CD4-positive, alpha-beta T cell treated with Interferon alpha-2 for 1 hour (primary cell): Measurements from ENCODE around the gene ASPG.

Source experiments
- DNase-seq, 2 donors: peaks; one replicate each; pipeline ENCODE4 v3.0.0-alpha.2; 2020 to 2022

ASPG gene

DNA sequence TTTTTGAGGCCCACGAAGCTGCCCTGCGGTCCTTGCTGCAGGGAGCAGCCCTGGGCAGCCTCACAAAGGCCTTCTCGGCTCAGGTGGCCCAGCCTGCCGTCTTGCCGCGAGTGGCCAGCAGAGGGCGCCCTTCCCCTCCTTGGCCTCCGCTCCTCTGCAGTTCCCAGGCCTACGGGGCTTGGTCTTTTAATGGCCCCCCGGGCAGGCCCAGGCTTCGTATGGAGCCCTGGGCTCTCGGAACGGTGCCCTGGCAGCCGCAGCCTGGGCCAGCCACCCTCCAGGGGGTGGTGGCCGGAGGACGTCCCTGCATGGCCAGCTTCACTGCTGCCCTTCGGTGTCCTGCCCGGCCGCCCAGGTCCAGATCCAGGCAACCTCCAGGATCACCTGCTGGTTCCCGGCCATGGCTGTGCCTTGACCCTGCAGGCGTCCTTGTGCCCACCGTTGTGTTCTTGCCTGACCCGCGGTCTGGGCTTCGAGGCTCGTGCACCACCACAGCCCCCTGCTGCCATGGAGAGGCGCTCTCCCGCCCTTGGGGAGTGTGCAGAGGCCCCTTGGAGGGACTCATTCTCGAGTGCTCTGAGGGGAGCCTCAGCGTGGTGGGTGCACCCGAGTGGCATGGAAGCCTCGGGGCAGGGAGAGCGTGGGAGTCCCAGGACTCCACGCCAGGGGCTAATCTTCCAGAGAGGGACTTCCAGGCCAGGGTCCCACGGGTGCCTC, 9.4 kb downstream of the ASPG start:
- DNase-seq, result peak; percentile 44 to 68

DNA sequence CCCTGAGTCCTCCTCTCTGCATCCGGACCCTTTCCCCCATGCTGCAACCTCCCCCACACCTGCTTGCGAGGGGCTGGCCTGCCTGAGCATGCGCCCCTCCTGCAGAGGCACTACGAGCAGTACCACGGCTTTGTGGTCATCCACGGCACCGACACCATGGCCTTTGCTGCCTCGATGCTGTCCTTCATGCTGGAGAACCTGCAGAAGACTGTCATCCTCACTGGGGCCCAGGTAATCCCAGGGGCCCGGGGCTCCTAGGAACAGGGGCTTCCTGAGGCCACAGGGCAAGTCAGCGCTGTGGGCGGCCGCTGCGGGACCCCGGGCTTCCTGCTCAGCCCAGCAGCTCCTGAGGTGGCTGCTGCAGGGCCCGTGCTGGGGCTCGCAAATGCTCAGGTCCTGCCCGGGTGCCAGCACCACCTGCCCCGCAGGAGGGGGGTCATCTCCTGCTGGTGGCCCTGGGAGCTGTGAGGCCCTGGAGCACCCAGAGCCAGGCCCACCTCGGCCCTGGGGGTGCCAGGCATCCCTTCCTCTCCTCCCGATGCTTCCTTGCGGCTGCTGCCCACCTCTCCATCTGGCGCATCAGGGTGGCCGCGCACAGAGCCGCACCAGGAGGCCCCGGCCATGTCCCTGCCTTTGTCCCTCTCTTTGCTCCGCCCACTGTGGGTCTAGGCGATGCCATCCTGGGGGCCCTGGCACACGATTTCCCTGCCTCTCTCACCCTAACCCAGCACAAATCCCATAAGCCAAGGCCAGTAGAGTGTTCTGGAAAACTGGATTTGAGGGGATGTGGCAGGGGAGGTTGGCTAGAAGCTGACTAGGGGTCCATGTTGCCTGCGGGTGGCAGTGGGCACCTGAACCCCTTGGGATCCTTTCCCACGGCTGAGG, 10.2 kb downstream of the ASPG start:
- DNase-seq, result no peak

DNA sequence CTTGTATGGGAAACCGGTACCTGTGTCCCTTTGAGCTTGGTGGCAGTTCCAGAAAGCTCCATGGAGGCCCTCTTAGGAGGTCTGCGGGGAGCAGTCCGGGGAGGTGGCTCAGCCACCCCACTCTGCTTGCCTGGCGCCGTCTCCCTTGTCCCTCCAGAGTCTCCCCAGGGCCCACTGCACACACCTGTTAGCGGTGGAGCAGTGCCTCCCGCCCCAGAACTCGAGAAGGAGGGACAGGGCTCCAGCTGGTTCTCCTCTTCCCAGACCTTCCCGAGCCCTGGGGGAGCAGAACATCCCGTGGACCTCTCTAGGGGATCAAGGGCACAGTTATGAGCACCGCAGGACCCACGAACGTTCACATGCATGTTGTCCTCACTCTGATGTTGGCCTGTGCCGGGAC, 10.8 kb downstream of the ASPG start:
- DNase-seq, result no peak

DNA sequence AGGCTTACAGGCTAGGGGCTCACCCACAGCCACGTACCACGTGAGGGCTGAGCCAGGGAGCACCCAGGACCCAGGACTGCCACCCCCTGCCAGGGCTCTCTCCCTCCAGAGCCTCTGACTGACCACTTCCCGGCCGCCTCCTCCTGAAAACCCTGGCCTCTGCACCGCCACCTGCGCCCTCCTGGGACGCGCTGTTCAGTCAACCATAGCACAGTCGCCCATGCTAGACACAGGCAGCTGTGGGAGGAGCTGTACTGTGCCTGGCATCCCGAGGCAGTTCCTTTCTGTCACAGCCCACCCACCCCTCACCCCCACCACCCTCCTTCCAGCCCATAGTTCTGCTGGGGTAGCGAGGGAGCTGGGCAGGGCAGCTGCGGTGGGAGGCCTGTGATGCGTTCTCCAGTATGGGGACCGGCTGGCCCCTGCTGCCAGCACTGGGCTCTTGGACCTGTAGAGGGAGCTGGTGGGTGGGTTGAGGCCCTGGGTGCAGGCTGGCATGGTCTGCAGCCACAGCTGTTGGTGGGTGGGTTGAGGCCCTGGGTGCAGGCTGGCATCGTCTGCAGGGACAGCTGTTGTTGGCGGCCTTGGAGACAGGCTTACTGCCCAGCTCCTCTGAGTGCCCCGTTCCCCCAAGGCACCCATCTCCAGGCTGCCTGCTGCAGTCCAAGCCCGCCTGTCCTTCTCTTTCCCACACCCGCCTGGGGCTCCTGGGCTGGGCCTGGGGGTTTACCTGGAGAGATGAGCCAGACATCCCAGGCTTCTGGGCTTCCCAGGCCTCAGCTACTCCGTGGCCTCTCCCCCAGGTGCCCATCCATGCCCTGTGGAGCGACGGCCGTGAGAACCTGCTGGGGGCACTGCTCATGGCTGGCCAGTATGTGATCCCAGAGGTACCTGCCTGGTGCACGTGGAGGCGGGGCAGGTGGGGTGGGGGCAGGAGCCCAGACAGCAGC, 11.5 kb downstream of the ASPG start:
- no peak for DNase-seq

DNA sequence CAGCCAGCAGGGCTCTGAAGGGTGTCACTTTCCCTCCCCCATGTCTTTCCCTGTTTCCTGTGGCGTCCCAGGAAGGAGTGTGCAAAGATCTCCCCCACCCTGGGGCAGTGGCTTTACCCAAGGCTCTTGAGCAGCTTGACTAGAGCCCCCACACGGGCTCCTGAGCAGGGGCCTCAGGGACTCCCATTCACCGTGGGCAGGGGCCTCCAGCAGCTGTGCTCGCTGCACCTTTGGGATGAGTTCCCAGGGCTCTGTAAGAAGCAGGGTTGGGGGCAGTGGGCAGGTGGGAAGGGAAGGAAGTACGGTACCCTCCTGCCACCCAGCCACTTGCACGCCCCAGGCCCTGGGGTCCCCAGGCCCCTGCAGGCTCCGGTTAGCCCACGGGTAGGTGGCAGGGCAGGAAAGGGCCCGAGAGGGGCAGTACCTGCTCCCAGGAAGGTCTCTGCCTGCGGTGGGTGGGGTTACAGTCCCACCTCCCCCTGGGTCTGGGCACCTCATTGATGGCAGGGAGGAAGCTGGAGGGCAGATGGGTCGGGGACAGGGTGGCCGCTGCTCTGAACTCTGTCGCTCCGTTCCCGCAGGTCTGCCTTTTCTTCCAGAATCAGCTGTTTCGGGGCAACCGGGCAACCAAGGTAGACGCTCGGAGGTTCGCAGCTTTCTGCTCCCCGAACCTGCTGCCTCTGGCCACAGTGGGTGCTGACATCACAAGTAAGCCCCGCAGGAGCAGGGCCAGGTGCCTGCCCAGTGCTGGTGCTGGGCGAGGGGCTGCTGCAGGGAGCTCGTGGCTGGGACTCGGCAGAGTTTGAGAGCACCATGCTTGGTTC, 13.0 kb downstream of the ASPG start:
- no peak for DNase-seq

DNA sequence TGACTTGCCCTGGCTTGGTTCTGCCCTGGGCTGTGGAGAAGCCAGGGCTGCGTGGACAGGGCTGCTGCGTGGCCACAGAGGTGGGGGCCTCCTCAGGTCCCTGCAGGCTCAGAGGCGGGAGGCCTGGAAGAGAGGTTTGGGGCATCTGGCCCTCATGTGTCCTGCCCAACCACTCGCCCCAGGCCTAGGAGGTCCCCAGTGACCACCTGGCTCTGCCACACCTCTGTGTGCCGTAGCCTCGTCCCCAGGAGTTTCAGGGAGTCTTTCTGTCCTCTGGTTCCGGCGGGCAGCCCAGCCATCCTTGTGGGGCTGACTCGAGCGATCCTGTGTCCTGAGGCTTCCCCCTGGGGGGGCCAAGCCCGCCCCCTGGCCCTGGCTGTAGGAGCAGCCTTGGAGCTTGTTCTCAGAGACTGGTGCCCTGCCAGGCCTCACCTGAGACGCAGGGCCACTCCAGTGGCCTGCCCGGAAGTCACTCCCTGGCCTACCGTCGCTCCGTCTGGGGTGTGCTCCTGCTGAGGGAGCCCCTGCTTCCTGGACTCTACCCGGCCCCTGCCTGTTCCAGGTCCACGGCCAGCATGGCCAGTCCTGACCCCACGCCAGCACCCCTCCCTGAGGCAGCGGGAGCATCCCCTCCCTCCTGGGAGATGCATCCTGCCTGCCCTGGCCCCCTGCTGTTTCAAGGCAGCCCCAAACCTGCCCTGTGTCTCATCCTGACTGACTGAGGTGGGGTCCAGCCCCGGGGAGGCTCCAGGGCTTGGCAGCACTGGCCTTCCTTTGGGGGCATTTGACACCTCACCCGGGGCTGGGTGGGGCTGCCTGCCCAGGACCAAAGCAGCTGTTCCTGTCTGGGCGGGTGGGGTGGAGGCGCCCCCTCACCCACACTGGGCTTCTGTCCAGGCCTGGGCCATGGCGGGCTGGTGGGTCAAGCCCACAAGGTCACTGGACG, 13.9 kb downstream of the ASPG start:
- no peak for DNase-seq

DNA sequence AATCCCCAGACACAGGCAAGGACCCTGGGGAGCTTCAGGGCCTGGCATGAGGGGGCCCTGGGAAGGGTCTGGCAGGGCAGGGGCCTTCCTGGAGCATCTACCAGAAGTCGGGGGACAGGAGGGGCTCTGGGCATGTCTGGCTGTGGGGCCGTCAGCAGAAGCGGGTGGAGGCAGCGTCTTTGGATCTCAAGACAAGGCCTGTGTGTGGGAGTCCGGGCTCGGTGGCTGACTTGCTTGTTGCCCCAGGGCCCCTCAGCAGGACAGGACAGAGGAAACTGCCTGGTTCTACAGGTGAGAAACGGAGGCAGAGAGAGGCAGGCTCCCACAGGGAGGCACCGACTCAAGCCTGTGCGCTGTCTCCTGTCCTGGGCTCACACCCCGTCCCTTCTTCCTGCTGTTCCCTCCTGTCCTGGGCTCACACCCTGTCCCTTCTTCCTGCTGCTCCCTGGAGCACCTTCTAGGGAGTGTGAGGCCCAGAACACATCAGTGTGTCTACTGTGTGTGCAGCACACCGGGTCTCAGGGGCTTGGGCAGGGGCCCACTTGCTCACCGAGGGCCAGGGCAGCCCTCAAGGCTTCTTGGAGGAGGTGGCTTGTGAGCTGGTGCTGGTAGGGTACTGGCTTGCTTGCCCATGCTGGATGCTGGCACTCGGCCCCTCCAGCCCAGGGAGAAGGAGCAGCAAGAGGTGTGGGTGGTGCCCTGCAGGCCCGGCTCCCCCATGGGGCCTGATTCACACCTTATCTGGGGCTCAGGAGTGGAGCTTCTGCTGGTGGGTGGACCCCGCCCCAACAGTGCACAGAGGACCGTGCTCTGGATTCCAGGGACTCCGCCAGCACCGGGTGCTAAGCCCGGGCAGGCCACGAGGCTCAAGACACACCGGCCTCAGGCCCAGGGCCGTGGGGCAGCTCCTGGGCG, 14.9 kb downstream of the ASPG start:
- DNase-seq, result no peak

DNA sequence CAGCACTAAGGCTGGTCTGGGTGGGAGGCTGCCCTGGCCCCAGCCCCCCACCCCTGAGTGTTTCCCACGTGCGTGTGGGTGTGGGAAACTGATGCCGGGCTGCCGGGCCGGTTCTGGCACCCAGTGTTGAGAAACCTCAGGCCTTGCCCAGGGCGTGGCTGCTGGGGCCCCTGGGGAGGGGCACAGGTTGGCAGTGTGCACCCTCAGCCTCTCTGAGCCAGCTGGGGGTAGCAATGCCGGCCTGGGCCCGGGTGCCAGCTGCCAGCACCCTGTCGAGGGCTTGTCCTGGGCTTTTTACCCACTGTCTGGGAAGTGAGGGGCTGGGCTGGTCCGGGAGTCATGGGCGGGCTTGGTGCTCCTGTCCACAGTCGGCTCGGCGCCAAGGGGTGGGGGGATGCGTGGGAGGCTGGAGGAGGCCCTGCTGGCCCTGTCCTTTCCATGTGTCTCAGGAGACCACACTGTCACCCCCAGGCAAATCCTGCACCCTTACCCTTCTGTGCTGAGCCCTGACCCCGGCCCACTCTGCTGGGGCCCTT, 15.7 kb downstream of the ASPG start:
- no peak for DNase-seq

DNA sequence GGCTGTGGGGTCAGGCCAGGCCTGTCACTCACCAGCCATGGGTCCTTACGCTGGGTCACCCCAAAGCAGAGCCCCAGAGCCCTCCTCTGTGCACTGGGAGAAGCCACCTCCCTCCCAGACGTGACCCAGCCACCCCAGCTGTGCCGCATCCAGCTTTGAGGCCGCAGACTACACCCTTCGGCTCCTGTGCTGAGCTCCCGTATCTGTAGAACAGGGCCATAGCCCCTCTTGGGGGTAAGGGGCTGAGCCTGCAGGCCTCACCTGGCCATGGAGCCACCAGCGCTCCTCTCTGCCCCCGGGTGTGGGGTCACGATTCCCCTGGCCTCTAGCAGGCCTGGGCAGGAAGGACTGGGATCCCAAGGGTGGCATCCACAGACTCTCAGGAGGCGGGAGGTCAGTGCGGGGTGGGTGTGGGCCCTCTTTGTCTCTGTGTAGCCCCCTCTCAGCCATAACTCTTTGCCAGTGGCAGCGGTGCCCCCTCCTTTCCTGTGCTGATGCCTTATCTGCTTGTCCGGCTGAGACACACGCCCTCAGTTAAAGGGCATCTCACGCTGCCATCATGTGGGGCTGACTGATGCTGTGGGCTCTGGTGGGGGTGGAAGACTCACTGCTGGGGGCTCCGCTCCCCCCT, 16.3 kb downstream of the ASPG start:
- DNase-seq, result no peak

DNA sequence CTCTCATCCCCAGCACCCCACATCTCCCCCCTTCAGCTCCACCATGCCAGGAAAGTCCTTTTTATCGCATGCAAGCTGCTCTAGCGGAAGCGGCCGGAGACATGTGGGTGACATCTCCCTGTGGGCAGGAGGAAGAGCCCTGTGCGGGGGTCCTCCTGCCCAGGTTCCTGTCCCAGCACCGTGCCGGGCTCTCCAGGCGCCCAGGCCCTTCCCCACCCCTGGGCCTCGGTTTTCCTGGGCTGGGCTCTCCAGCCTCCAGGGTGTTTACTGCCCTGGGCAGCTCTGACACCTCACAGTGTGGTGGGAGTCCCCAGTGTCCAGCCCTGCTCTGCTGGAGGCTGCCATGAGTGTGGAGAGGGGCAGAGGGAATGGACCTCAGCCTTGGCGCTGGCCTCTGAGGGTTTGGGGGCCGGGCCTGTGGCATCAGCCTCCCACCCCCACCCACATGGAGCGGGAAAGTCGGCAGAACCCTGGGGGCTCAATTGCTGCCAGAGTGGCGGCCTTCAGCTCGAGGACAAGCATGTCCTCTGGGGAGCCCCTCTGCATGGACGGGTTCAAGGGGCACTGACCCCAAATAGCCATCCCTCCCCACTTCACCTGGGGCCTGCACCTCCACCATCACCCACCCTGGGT, 16.9 kb downstream of the ASPG start:
- no peak for DNase-seq

DNA sequence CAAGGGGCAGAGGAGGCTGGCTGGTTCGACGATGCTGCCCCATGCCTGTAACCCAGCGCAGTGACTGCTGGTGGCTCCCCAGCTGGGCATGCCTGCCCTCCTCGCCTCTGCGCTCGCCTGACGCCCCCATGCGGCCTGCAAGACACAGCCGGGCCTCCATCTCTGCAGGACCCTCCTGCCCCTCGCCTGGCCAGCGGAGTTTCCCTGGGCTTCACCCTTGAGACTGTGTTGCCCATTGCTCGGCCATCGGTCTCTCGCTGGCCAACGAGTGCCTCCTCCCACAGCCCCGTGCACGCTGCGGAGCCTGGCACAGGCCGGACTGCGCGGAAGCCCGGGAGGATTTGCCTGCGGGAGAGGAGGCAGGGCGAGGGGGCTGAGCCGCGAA, 17.6 kb downstream of the ASPG start:
- DNase-seq, result no peak

DNA sequence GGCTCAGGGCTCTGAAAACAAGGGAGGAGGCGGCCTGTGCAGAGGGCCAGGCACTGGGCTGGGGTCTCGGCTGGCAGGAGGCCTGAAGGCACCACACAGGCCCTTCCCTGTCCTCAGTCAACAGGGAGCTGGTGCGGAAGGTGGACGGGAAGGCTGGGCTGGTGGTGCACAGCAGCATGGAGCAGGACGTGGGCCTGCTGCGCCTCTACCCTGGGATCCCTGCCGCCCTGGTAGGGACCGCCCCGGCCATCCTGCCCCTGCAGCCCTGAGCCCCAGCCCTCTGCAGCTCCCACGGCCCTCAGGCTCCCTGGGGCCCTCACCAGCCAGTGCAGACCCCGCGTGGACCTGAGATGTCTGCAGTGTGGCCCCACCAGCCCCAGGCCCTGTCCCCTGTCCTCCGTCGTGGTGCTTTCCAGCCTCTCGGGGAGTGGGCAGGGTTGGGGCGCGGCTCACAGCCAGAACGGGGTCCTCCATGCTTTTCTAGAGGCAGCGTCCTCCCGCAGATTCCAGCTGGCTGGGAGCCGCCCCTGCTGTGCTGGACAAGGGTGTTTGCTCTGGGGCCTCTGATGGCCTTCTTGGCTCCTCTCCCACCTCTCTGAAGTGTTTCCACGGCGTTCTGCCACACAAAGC, 18.1 kb downstream of the ASPG start:
- no peak for DNase-seq

DNA sequence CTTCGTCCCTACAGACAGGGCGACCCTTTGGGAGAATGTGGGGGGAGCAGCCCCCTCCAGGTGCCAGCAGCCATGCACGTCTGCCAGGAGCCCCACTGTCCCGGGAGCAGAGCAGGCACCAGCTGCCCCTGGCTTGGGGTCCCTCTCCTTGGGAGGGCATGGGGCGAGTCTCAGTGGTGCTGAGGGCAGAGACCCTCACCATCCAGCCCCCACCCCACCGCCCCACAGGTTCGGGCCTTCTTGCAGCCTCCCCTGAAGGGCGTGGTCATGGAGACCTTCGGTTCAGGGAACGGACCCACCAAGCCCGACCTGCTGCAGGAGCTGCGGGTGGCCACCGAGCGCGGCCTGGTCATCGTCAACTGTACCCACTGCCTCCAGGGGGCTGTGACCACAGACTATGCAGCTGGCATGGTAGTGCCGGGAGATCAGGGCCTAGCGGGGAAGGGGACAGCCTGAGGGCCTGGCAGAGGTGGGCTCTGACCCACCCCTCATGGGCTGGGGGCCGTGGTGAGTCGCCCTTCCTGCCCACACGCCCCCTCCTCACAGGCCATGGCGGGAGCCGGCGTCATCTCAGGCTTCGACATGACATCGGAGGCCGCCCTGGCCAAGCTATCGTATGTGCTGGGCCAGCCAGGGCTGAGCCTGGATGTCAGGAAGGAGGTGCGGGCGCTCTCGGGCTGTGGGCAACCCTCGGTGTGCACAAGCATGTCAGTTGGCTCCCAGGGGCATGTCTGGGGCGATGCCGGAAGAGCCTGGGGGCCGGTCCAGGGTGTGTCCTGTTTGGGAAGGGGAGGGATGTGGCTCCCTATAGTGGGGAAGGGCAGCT, 18.8 kb downstream of the ASPG start:
- no peak for DNase-seq

DNA sequence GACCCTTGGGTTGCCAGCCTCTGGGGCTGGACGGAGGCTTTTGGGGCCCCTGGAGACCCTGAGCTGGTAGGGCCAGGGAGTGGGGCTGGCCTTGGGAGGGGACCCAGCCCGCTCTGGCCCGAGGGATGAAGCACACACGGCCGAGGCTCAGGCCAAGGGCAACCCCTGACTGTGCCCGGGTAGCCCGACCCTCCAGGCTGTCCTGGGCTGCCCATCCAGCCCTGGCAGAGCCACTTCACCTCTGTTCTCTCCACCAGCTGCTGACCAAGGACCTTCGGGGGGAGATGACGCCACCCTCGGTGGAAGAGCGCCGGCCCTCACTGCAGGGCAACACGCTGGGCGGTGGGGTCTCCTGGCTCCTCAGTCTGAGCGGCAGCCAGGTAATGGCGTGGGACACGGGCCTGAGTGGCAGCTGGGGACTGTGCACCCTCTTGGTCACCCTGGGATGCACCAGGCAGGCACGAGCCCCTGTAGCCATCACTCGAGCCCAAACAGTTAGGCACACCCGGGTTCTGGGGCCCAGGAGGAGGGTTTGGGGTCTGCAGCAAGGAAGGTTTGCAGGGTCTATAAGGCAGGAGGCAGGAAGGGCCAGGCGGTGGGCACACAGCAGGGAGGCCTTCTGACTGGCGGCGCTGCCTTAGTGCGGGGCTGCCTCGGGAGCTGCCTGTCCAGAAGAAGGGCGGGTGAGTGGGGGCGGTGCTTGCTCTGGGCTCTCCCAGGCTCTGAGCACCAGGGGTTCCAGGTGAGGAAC, 19.7 kb downstream of the ASPG start:
- no peak for DNase-seq

DNA sequence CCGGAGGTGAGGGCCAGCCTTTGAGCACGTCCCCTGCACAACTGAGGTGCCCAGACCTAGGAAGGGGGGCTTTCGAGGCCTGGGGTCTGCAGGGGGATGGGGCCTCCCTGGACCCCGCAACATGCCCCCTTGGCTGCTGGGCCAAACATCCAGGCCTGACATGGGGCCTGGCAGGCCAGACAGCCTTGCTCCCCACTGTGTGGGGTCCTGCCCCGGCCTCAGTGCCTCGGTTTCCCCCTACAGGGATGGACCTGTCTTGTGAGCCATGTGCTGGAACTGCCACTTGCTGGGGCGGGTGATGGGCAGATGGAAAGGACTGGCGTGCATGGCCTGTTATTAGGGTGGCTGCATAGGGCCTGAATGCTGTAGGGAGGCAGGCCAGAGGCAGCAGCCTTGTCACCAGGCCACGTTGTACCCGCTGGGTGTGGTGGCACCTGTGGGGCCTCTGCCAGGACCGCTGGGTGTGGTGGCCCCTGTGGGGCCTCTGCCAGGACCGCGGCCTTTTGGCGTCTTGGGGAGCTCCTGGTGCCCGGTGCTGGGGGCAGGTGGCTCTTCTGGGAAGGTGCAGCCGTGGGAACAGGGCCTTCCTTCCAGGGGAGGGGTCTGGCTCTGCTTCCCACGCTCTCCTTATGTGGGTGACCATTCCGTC, 20.4 kb downstream of the ASPG start:
- DNase-seq, result no peak

DNA sequence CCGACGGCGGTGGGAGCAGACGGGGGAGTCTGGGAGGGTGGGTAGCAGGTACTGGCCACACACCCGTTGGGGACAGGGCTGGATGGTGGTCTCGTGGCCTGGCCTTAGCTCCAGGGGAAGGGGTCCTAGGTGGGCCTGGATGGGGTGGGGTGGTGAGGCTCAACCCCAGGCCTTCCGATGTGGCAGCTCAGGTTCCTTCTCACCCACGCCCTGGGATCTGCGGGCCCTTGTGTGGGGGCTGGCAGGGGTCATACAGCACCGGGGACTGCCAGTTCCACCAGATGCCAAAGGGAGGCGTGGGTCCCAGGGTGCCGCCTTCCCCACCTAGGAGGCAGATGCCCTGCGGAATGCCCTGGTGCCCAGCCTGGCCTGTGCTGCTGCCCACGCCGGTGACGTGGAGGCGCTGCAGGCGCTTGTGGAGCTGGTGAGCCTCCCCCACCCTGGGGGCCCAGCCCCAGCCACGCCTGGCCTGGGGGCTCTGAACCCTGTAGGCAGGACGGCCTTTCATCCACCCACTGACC, 21.0 kb downstream of the ASPG start:
- DNase-seq, result no peak
